Subcutaneous abdominal adipose tissue (tissue), 5 donors: ENCODE measurements around the gene VPS18.

ENCODE experiments used
- H3K27ac ChIP-seq: one replicate; pipeline ENCODE4 v1.7.0; 2013; ENCODE audit warnings: low read depth, mild to moderate bottlenecking, inconsistent platforms, low read length, moderate library complexity
- H3K27me3 ChIP-seq, 5 donors: one replicate each; pipeline ENCODE4 v1.7.0; 2013; ENCODE audit warnings: low read length in 5 of 5, inconsistent platforms in 1 of 5; ENCODE audit not compliant: control insufficient read depth in 5 of 5, insufficient read depth in 4 of 5
- H3K36me3 ChIP-seq, 5 donors: one replicate each; pipeline ENCODE4 v1.7.0; 2013; ENCODE audit warnings: low read length in 5 of 5; ENCODE audit not compliant: control insufficient read depth in 5 of 5, insufficient read depth in 5 of 5
- H3K4me1 ChIP-seq, 5 donors: one replicate each; pipeline ENCODE4 v1.7.0; 2013; ENCODE audit warnings: low read length in 5 of 5, mild to moderate bottlenecking in 3 of 5, moderate library complexity in 1 of 5; ENCODE audit not compliant: control insufficient read depth in 5 of 5, insufficient read depth in 5 of 5
- H3K4me3 ChIP-seq, 5 donors: one replicate each; pipeline ENCODE4 v1.7.0; 2013; ENCODE audit warnings: low read length in 5 of 5, low read depth in 1 of 5
- H3K9ac ChIP-seq, 5 donors: one replicate each; pipeline ENCODE4 v1.7.0; 2013; ENCODE audit warnings: low read length in 5 of 5, mild to moderate bottlenecking in 4 of 5, moderate library complexity in 3 of 5
- H3K9me3 ChIP-seq, 5 donors: one replicate each; pipeline ENCODE4 v1.7.0; 2013; ENCODE audit warnings: low read length in 5 of 5; ENCODE audit not compliant: control insufficient read depth in 5 of 5
- donor health status: healthy.
- donor health status: healthy.
- donor health status: healthy.
- donor health status: healthy.
- donor health status: healthy.

Gene VPS18

DNA sequence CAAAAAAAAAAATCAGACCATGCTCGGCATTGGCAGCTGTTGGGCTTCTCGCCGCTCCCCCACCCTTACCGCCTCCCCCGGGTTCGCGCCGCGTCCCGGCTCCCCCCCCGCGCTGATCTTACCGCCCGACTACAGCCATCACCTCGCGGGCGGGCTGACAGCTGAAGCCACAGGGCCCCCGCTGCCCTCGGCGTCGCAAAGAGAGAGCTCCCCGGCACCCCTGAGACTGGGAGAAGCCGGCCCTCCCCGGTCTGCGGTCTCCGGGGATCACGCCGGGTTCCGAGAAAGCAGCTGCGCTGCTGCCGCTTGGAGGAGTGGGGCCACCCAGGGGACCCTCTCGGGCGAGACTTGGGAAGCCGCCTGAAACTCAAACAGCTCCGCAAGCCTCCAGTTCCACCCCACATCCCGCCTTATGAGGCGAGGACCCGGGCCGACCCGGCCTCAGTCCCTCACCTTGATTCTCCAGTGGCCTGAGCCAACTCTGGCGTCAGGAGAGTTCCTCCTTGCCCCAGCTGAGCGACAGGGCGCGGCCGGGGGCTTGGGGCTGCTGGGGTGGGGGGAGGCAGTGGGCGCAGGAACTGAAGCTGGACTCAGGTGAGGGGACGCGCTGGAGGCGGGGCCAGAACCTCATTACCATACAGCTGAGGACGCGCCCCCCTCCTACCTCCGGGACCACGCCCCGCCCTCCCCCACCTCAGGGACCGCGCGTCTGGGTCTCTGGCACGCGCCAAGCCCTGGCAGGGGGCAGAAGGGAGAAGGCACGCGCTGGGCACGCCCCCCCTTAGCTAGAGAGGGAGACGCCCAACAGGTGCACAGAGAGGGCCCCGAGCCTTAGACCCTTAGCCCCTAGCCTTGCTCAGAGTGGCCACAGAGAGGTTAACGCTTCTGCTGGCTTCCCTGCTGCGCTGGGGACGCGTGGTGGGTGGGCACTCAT, 33.9 kb downstream of the VPS18 start:
- H3K27ac ChIP-seq, result peak overlapping the region; percentile 16
- peak overlapping the region in 1 of 5 donors; percentile 43 for H3K9ac ChIP-seq
- H3K4me3 ChIP-seq, result peak overlapping the region; percentile 32 to 91 (median 69)
- peaks cover 37 to 60% (median 51%) of the 10 kb centered on the region in 5 donors for H3K27me3 ChIP-seq
- H3K4me1 ChIP-seq, result peaks cover 1 to 77% (median 58%) of the 10 kb centered on the region in 5 donors
- H3K36me3 ChIP-seq, result peaks cover 0 to 9% (median 0%) of the 10 kb centered on the region in 5 donors
- H3K9me3 ChIP-seq, result no peaks in the 10 kb centered on the region

DNA sequence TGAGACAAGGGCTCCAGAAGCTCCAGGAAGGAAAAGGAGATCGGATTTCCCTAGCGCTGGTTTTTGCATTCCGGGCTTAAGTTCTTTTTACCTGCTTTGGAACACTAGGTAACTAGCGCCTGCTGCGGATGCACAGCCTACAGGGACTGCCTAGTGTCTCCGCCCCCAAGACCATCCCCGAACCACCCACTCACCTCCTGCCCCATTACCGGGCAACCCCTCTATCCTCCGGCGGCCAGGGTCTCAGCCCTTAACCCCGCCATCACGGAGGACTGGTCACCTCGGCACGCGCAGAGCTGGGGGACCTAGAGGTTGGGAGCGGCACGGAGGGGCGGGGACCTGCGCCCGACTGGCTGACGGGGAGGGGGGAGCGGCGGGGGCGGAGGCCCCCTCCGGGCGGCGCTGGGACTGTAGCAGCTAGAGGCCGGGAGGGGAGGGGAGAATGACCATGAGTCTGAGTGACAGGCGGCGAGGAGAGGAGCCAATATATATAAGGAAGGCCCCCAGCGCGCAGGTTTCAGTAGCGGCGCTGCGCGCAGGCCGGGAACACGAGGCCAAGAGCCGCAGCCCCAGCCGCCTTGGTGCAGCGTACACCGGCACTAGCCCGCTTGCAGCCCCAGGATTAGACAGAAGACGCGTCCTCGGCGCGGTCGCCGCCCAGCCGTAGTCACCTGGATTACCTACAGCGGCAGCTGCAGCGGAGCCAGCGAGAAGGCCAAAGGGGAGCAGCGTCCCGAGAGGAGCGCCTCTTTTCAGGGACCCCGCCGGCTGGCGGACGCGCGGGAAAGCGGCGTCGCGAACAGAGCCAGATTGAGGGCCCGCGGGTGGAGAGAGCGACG, 34.8 kb downstream of the VPS18 start, which contains the start of gene DLL4:
TSS of gene DLL4 (plus strand) at position 520 of the 839 bp plus-strand sequence. CDS start 329 bp downstream, outside the sequence.
- H3K27ac ChIP-seq, result peak within 1 kb of the TSS; percentile 46
- H3K4me3 ChIP-seq, result peak within 1 kb of the TSS; percentile 67 to 91 (median 76)
- peaks cover 37 to 60% (median 51%) of the 10 kb centered on the region in 5 donors for H3K27me3 ChIP-seq
- peaks cover 1 to 79% (median 58%) of the 10 kb centered on the region in 5 donors for H3K4me1 ChIP-seq
- peaks cover 0 to 10% (median 0%) of the 10 kb centered on the region in 5 donors for H3K36me3 ChIP-seq
- H3K9ac ChIP-seq, result peak within 1 kb of the TSS in 4 of 5 donors; percentile 38 to 68 (median 60)
- H3K9me3 ChIP-seq, result no peaks in the 10 kb centered on the region

DNA sequence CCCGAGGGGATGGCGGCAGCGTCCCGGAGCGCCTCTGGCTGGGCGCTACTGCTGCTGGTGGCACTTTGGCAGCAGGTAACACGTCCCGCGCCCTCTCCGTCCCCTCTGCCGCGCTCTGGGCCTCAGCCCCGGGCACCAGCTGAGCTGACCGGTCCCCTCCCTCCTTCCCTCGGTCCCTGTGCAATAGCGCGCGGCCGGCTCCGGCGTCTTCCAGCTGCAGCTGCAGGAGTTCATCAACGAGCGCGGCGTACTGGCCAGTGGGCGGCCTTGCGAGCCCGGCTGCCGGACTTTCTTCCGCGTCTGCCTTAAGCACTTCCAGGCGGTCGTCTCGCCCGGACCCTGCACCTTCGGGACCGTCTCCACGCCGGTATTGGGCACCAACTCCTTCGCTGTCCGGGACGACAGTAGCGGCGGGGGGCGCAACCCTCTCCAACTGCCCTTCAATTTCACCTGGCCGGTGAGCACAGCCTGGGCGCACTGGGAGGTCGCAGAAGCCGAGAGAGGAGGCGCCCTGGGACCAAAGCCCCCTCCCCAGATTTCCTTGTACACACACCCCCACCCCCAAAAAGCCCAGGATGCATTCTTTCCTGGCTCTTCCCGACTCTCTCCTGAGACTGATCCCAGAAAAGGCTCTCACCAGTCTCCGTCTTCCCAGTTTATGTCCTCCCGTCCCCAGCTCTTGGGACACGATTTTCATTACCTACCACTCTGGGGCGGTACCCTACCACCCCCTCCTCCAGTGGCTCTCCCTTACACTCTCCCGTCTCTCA, 35.6 kb downstream of the VPS18 start:
- peaks cover 1 to 85% (median 63%) of the 10 kb centered on the region in 5 donors for H3K4me1 ChIP-seq
- peaks cover 37 to 60% (median 51%) of the 10 kb centered on the region in 5 donors for H3K27me3 ChIP-seq
- H3K9ac ChIP-seq, result peak overlapping the region in 4 of 5 donors; percentile 38 to 68 (median 60)
- peak overlapping the region; percentile 67 to 91 (median 76) for H3K4me3 ChIP-seq
- peak overlapping the region; percentile 46 for H3K27ac ChIP-seq
- peaks cover 0 to 16% (median 6%) of the 10 kb centered on the region in 5 donors for H3K36me3 ChIP-seq
- H3K9me3 ChIP-seq, result no peaks in the 10 kb centered on the region

DNA sequence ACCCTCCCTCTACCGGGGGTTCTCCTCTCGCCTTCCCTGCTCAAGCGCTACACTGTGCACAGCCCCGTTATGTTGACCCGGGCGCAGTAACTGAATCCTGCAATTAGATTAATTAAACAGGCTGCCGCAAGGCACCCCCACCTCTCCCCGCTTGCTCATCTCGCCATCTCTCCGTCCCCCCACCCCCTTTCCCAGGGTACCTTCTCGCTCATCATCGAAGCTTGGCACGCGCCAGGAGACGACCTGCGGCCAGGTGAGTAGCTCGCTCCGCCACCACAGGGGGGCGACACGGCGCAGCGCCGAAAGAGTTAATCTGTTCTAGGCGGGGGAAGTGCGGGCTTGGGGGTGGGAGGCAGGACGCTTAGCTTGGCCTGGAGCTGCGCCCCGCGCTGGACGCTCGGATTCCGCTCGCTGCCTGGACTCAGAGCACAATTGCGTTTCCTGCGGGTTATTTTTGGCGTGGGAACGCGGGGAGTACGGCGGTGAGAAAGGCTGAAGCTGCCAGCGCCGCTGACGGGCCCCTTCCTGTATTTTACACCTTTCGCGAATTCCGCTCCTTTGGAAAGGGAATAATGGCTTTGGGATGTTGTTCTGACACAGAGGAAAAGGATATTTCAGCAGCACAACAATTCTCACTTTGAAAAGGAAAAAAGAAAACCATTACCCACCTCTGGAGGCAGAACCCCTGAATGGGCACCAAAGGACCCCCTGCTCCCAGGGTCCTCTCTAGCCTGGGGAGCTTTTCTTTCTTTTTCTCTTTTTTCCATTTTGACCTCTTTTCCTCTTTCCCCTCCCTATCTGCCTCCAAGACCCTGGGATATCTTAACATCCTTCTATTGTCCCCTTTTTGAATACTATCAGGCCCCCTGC, 36.4 kb downstream of the VPS18 start:
- peaks cover 0 to 25% (median 15%) of the 10 kb centered on the region in 5 donors for H3K36me3 ChIP-seq
- H3K27ac ChIP-seq, result peak overlapping the region; percentile 56

DNA sequence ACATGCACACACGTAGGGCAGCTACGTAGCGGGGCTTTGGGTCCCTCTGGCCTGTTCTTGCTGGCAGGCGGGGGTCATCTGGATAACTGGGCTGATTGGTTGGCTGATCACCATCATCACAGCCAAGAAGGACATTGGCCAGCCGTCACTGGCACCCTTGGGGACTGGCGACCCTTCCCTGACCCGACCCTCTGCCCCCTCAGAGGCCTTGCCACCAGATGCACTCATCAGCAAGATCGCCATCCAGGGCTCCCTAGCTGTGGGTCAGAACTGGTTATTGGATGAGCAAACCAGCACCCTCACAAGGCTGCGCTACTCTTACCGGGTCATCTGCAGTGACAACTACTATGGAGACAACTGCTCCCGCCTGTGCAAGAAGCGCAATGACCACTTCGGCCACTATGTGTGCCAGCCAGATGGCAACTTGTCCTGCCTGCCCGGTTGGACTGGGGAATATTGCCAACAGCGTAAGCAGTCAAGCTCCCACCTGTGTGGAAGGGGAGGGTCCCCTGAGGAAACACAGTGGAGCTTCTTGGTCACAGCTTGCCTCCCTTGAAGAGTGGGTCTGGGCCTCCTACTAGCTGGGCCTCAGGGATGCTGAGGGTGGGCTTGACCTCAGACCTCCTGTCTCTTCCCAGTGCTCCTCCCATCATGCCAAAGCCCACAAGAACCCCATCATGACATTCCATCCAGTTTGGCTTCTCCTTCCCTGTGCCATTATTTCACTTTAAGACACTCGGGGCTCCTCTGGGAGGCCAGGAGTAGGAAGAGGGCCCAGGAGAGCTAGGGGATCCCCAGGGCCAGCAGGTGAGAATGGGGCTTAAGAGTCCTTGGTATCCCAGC, 37.3 kb downstream of the VPS18 start:
- Histone ChIP-seq H3K27ac (peak overlapping the region; percentile 56), H3K27me3 (peaks cover 34 to 54% (median 48%) of the 10 kb centered on the region in 5 donors), H3K36me3 (peaks cover 0 to 32% (median 22%) of the 10 kb centered on the region in 5 donors), H3K4me3 (peak overlapping the region; percentile 12 to 91 (median 69)), H3K9ac (peak overlapping the region in 1 of 5 donors; percentile 30), H3K9me3 (no peaks in the 10 kb centered on the region), H3K4me1 (peaks cover 3 to 92% (median 60%) of the 10 kb centered on the region in 5 donors)

More for the DNA sequence above, 36.4 kb downstream of the VPS18 start:
- Histone ChIP-seq H3K4me3 (peak overlapping the region; percentile 67 to 91 (median 76)), H3K27me3 (peaks cover 37 to 58% (median 51%) of the 10 kb centered on the region in 5 donors), H3K9me3 (no peaks in the 10 kb centered on the region), H3K9ac (peak overlapping the region in 3 of 5 donors; percentile 38 to 68 (median 52)), H3K4me1 (peaks cover 1 to 92% (median 62%) of the 10 kb centered on the region in 5 donors)

DNA sequence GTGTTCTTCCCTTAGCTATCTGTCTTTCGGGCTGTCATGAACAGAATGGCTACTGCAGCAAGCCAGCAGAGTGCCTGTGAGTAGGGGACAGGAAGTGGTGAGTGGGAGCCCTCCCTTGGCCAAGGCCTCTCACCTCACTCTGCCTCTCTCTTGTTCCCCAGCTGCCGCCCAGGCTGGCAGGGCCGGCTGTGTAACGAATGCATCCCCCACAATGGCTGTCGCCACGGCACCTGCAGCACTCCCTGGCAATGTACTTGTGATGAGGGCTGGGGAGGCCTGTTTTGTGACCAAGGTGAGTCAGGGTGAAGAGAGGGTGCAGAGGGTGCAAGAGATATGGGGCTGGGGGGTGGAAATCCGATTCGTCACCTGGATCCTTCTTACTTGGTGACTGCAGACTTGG, 37.9 kb downstream of the VPS18 start:
- peaks cover 28 to 49% (median 42%) of the 10 kb centered on the region in 5 donors for H3K27me3 ChIP-seq

DNA sequence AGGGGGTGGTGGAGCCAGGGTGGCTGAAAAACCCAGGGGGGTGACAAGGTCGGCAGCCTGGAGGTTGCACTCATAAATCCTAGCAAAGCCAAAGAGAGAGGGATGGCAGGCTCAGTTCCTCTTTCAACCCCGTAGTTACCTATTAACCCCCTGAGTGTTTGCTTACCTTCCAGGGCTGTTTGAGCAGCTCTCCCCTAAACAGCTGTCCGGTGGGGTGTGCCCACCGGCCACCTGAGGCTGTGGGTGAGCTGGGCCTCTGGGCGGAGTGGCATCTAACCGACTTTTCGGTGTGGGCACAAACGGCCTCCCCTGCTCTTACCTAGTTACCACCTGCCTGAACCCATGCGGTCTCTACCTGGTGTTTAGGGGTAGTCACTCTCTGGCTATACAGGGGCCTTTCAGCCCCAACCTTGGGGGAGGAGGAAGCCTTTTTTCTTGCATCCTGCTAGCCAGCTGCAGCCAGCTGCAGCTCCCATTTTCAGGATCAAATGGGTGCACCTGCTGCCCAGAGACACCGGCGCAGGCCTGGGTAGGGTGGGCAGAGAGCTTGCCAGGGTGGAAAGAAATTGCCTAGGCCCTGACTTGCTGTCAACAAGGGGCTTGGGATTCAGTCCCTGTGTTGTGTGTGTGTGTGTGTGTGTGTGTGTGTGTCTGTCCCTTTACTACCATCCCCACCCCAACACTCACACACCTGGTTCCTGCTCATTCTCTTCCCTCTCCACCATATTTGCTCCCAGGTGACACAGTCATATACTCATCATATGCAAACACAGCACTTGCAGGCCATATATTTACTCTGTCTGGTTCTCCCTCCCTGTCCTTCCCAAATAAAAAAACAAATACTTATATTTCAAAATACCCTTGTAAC, 38.6 kb downstream of the VPS18 start:
- Histone ChIP-seq H3K9me3 (no peaks in the 10 kb centered on the region), H3K4me3 (peak overlapping the region in 3 of 5 donors; percentile 69 to 91 (median 80)), H3K27me3 (peaks cover 26 to 46% (median 40%) of the 10 kb centered on the region in 5 donors), H3K4me1 (peaks cover 3 to 94% (median 57%) of the 10 kb centered on the region in 5 donors), H3K27ac (no peak overlapping the region), H3K9ac (no peak overlapping the region), H3K36me3 (peaks cover 0 to 39% (median 27%) of the 10 kb centered on the region in 5 donors)

More for the DNA sequence above, 37.9 kb downstream of the VPS18 start:
- Histone ChIP-seq H3K4me3 (peak overlapping the region in 4 of 5 donors; percentile 63 to 91 (median 74)), H3K4me1 (peaks cover 3 to 92% (median 59%) of the 10 kb centered on the region in 5 donors), H3K9me3 (no peaks in the 10 kb centered on the region), H3K27ac (peak overlapping the region; percentile 56), H3K9ac (peak overlapping the region in 1 of 5 donors; percentile 30), H3K36me3 (peaks cover 0 to 36% (median 24%) of the 10 kb centered on the region in 5 donors)
